Measurements from ENCODE around the gene HAL. TPM values are rescaled to one million over a fixed set of nuclear protein-coding genes. Genes with fewer than 3 reads are reported as not detected.

Gene HAL
- total and polyA plus RNA-seq, 3 donors from 2014 or later: 0.37 to 0.74 (median 0.39) TPM

- no peak for DNase-seq
- intact Hi-C loops (cut with DNase I; ENCODE audit: low total_unique reads): no loop called here
- 92% methylated on average over 5 of the region's 5 CpGs for WGBS, 2 donors
- TF ChIP-seq, protein P1, sequence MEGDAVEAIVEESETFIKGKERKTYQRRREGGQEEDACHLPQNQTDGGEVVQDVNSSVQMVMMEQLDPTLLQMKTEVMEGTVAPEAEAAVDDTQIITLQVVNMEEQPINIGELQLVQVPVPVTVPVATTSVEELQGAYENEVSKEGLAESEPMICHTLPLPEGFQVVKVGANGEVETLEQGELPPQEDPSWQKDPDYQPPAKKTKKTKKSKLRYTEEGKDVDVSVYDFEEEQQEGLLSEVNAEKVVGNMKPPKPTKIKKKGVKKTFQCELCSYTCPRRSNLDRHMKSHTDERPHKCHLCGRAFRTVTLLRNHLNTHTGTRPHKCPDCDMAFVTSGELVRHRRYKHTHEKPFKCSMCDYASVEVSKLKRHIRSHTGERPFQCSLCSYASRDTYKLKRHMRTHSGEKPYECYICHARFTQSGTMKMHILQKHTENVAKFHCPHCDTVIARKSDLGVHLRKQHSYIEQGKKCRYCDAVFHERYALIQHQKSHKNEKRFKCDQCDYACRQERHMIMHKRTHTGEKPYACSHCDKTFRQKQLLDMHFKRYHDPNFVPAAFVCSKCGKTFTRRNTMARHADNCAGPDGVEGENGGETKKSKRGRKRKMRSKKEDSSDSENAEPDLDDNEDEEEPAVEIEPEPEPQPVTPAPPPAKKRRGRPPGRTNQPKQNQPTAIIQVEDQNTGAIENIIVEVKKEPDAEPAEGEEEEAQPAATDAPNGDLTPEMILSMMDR (IDR thresholded peaks at IDR 0.05): no peak
- no peak for TF ChIP-seq POLR2A (IDR thresholded peaks at IDR 0.05)
- Histone ChIP-seq H3K27ac (no peak overlapping the region), H3K27me3 (no peaks in the 10 kb centered on the region), H3K4me3 (no peak overlapping the region), H3K36me3 (ENCODE audit: low read depth, missing control alignments) (no peaks in the 10 kb centered on the region), H3K9me3 (no peaks in the 10 kb centered on the region), H3K4me1 (no peaks in the 10 kb centered on the region)
Observed at GRCh38 chr12:95994476-95994875, 1.7 kb downstream of the HAL start.

DNA sequence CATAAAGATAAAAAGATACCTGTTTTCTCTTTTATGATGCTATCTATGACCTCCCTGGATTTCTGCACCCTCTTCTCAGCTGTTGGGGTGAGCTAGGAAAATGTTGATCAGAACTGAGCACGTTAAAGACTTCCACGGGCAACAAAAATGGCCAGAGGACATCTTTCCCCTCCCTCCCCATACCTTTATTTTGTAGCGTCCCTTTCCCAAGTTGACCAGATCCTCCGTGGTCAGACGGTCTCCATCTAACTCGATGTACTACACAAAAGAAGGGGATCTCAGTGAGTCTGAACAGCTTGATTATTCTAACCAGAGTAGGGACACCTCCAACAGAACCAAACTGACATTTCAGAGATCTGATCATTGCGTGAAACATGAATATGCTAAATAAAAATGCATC, 2.2 kb downstream of the HAL start:
- Histone ChIP-seq H3K27ac (no peak overlapping the region), H3K9me3 (no peaks in the 10 kb centered on the region), H3K4me1 (no peaks in the 10 kb centered on the region), H3K4me3 (no peak overlapping the region), H3K36me3 (ENCODE audit: low read depth, missing control alignments) (no peaks in the 10 kb centered on the region), H3K27me3 (no peaks in the 10 kb centered on the region)
- intact Hi-C loops (cut with DNase I; ENCODE audit: low total_unique reads): no loop called here
- WGBS, 2 donors: 86 to 92% methylated on average over 7 of the region's 7 CpGs
- no peak for TF ChIP-seq POLR2A (IDR thresholded peaks at IDR 0.05)
- TF ChIP-seq, protein P1 (IDR thresholded peaks at IDR 0.05): no peak
- no peak for DNase-seq

GRCh38 chr12:95990136-95990535, 6.0 kb downstream of the HAL start:
- Histone ChIP-seq H3K27me3 (no peaks in the 10 kb centered on the region), H3K36me3 (ENCODE audit: low read depth, missing control alignments) (no peaks in the 10 kb centered on the region), H3K4me1 (no peaks in the 10 kb centered on the region), H3K4me3 (no peak overlapping the region), H3K9me3 (no peaks in the 10 kb centered on the region), H3K27ac (no peak overlapping the region)
- 72 to 82% methylated on average over 7 of the region's 7 CpGs for WGBS, 2 donors
- intact Hi-C loops (cut with DNase I; ENCODE audit: low total_unique reads): no loop called here
- DNase-seq: no peak
- TF ChIP-seq, protein P1 (IDR thresholded peaks at IDR 0.05): no peak
- TF ChIP-seq POLR2A (IDR thresholded peaks at IDR 0.05): no peak

- Histone ChIP-seq H3K27ac (no peak overlapping the region), H3K9me3 (no peaks in the 10 kb centered on the region), H3K4me1 (no peaks in the 10 kb centered on the region), H3K27me3 (no peaks in the 10 kb centered on the region), H3K4me3 (no peak overlapping the region), H3K36me3 (ENCODE audit: low read depth, missing control alignments) (no peaks in the 10 kb centered on the region)
- intact Hi-C loops (cut with DNase I; ENCODE audit: low total_unique reads): no loop called here
- 57 to 61% methylated on average over 4 of the region's 4 CpGs for WGBS, 2 donors
- no peak for DNase-seq
- TF ChIP-seq, protein P1 (IDR thresholded peaks at IDR 0.05): no peak
- TF ChIP-seq POLR2A (IDR thresholded peaks at IDR 0.05): no peak
Observed at GRCh38 chr12:95989504-95990123, 6.5 kb downstream of the HAL start.

Data from testis (tissue), 3 donors.